Naive thymus-derived CD4-positive, alpha-beta T cell (primary cell): ENCODE data around the gene RRN3. TPM values are rescaled to one million over a fixed set of nuclear protein-coding genes. Genes with fewer than 3 reads are reported as not detected.
"Not testable (repeated sequence)": the region's sequence is repeated elsewhere in the genome, so short reads cannot be mapped to it uniquely, and the experiment has no call there.

Experiments used
- ATAC-seq: fragments of 150-1000 bp; cut with Tn5 transposase; 2 replicates; pipeline ENCODE4 v1.10.0; 2021; ENCODE audit warnings: mild to moderate bottlenecking, moderate library complexity
- CTCF ChIA-PET: fragments of 350-600 bp; sonication (Branson Sonifier 250); formaldehyde crosslinking; loops from one replicate; lab custom pipeline; 2021; ENCODE audit warnings: antibody characterized with exemption; lab: Charles Lee
- POLR2A ChIA-PET: fragments of 350-600 bp; sonication (Branson Sonifier 250); formaldehyde crosslinking; loops from one replicate; lab custom pipeline; 2021; ENCODE audit warnings: antibody characterized with exemption, inconsistent platforms; lab: Charles Lee
- DNase-seq, 9 donors: peaks; one replicate each; pipeline versions ENCODE4 v3.0.0 to v3.0.0-alpha.2; 2020 to 2022; ENCODE audit warnings: mixed read lengths in 1 of 9
- H3K27ac ChIP-seq: one replicate; pipeline ENCODE4 v1.7.0; 2013; ENCODE audit warnings: mild to moderate bottlenecking, low read depth, low read length, moderate library complexity
- H3K27me3 ChIP-seq, 2 donors: one replicate each; pipeline ENCODE4 v1.7.0; 2013; ENCODE audit warnings: low read length in 2 of 2, mild to moderate bottlenecking in 2 of 2, moderate library complexity in 2 of 2; ENCODE audit not compliant: control insufficient read depth in 2 of 2, insufficient read depth in 2 of 2
- H3K36me3 ChIP-seq, 3 experiments: 1 replicate in 2 of 3; 2 replicates in 1 of 3; pipeline ENCODE4 v1.7.0; 2013; ENCODE audit warnings: low read length in 3 of 3, mild to moderate bottlenecking in 3 of 3, moderate library complexity in 1 of 3; ENCODE audit not compliant: insufficient read depth in 3 of 3, control insufficient read depth in 2 of 3
- H3K4me1 ChIP-seq, 2 donors: one replicate each; pipeline ENCODE4 v1.7.0; 2013; ENCODE audit warnings: low read length in 2 of 2, mild to moderate bottlenecking in 2 of 2, moderate library complexity in 1 of 2; ENCODE audit not compliant: control insufficient read depth in 2 of 2, insufficient read depth in 2 of 2
- H3K4me3 ChIP-seq: 2 replicates; pipeline ENCODE4 v1.7.0; 2013; ENCODE audit warnings: mild to moderate bottlenecking, low read length
- H3K9me3 ChIP-seq, 3 experiments: 1 replicate in 2 of 3; 2 replicates in 1 of 3; pipeline ENCODE4 v1.7.0; 2013; ENCODE audit warnings: low read length in 3 of 3; ENCODE audit not compliant: control insufficient read depth in 2 of 3
- H3K27ac Mint-ChIP-seq, 9 donors: one replicate each; pipeline ENCODE4 v1.8.0; 2020 to 2022; ENCODE audit warnings: mixed read lengths in 9 of 9, mild to moderate bottlenecking in 8 of 9, moderate library complexity in 5 of 9, inconsistent platforms in 2 of 9
- H3K27me3 Mint-ChIP-seq, 5 donors: one replicate each; pipeline ENCODE4 v1.8.0; 2021 to 2022; ENCODE audit warnings: mixed read lengths in 5 of 5, mild to moderate bottlenecking in 1 of 5
- H3K36me3 Mint-ChIP-seq, 5 donors: one replicate each; pipeline ENCODE4 v1.8.0; 2020 to 2022; ENCODE audit warnings: mixed read lengths in 5 of 5, mild to moderate bottlenecking in 3 of 5, inconsistent platforms in 1 of 5
- H3K4me1 Mint-ChIP-seq, 7 donors: one replicate each; pipeline ENCODE4 v1.8.0; 2020 to 2022; ENCODE audit warnings: mixed read lengths in 7 of 7, mild to moderate bottlenecking in 3 of 7, inconsistent platforms in 1 of 7
- H3K4me3 Mint-ChIP-seq, 10 donors: one replicate each; pipeline ENCODE4 v1.8.0; 2020 to 2022; ENCODE audit warnings: mild to moderate bottlenecking in 10 of 10, mixed read lengths in 10 of 10, moderate library complexity in 6 of 10, inconsistent platforms in 2 of 10
- H3K9me3 Mint-ChIP-seq, 11 donors: one replicate each; pipeline ENCODE4 v1.8.0; 2020 to 2022; ENCODE audit warnings: mixed read lengths in 11 of 11, mild to moderate bottlenecking in 4 of 11, inconsistent platforms in 1 of 11, moderate library complexity in 1 of 11
- intact Hi-C, 2 donors: fragments of 100-400 bp; cut with micrococcal nuclease; formaldehyde crosslinking; loops; one replicate each; pipeline ENCODE4 v1.15.1; 2023
- polyA plus RNA-seq, 2 donors: library from polyadenylated mRNA; unstranded; fragments of 300-500 nt; fragmentation: Illumina TruSeq; gene quantifications; one replicate each; pipeline ENCODE4 v1.2.3, GENCODE V29; 2021
- total RNA-seq, 6 experiments: library from RNA in 5 of 6; stranded (reverse) in 5 of 6; gene quantifications; 1 replicate in 5 of 6; 2 replicates in 1 of 6; pipeline ENCODE4 v1.2.3 and lab custom pipeline; 2021 to 2026

The RRN3 gene
- total and polyA plus RNA-seq, 7 experiments from 2014 or later = 27.3 to 46.9 (median 36.5) TPM

- intact Hi-C loops = loop anchor here in 1 of 2 donors (10.0 kb wide), 1 partner anchor 131 kb away; no protein-coding TSS in a partner anchor
Observed at GRCh38 chr16:15093571-15093954, 509 bp downstream of the RRN3 start.

GRCh38 chr16:15090663-15091269 is 3.3 kb downstream of the RRN3 start:
- H3K4me3 ChIP-seq, H3K4me1 ChIP-seq, H3K9me3 ChIP-seq, H3K36me3 Mint-ChIP-seq, H3K36me3 ChIP-seq, DNase-seq, H3K27me3 ChIP-seq, POLR2A ChIA-PET, H3K27me3 Mint-ChIP-seq, H3K9me3 Mint-ChIP-seq, CTCF ChIA-PET, H3K27ac ChIP-seq, H3K4me3 Mint-ChIP-seq: not testable (repeated sequence)
- Mint-ChIP-seq H3K4me1 (peaks cover 19 to 40% (median 28%) of the 10 kb centered on the region in 7 donors), H3K27ac (peak overlapping the region in 1 of 9 donors; percentile 28)
- intact Hi-C loops = loop anchor here in 1 of 2 donors (10.0 kb wide), 1 partner anchor 134 kb away; no protein-coding TSS in a partner anchor
- peak; percentile 30 for ATAC-seq

More at GRCh38 chr16:15093571-15093954, 509 bp downstream of the RRN3 start:
- H3K27ac ChIP-seq = peak overlapping the region; percentile 79
- DNase-seq, ATAC-seq, H3K36me3 Mint-ChIP-seq, H3K27me3 ChIP-seq, H3K27me3 Mint-ChIP-seq, H3K4me1 ChIP-seq, H3K9me3 Mint-ChIP-seq, H3K36me3 ChIP-seq, CTCF ChIA-PET, H3K9me3 ChIP-seq: not testable (repeated sequence)
- POLR2A ChIA-PET = interaction anchor here (1.1 kb wide), 1 partner anchor 38 kb away, joined by 3 read pairs; the partner anchor contains the start of gene NTAN1
- H3K4me3 ChIP-seq = peak overlapping the region; percentile 87
- H3K4me3 Mint-ChIP-seq = peak overlapping the region; percentile 97 to 99 (median 98)
- peak overlapping the region; percentile 93 to 98 (median 96) for H3K27ac Mint-ChIP-seq
- H3K4me1 Mint-ChIP-seq = peaks cover 17 to 38% (median 28%) of the 10 kb centered on the region in 7 donors

- peaks cover 0 to 37% (median 0%) of the 10 kb centered on the region in 3 experiments for H3K36me3 ChIP-seq
- CTCF ChIA-PET, H3K27ac ChIP-seq, H3K9me3 Mint-ChIP-seq, H3K27me3 Mint-ChIP-seq, H3K4me1 ChIP-seq, H3K4me3 ChIP-seq, H3K27ac Mint-ChIP-seq, intact Hi-C loops, H3K4me3 Mint-ChIP-seq, DNase-seq, H3K9me3 ChIP-seq, ATAC-seq, H3K4me1 Mint-ChIP-seq, POLR2A ChIA-PET, H3K27me3 ChIP-seq: not testable (repeated sequence)
- H3K36me3 Mint-ChIP-seq = peaks cover 0 to 28% (median 17%) of the 10 kb centered on the region in 5 donors
Observed at GRCh38 chr16:15082788-15083187, 11.3 kb downstream of the RRN3 start.

GRCh38 chr16:15080883-15081282 is 13.2 kb downstream of the RRN3 start:
- CTCF ChIA-PET = not testable (repeated sequence)

GRCh38 chr16:15076161-15076560 is 17.9 kb downstream of the RRN3 start:
- H3K27me3 ChIP-seq, H3K27me3 Mint-ChIP-seq, H3K4me3 Mint-ChIP-seq, H3K27ac ChIP-seq, DNase-seq, ATAC-seq, H3K4me3 ChIP-seq, POLR2A ChIA-PET, H3K9me3 ChIP-seq, CTCF ChIA-PET, H3K4me1 Mint-ChIP-seq, H3K4me1 ChIP-seq, H3K9me3 Mint-ChIP-seq: not testable (repeated sequence)
- Mint-ChIP-seq H3K27ac (peak overlapping the region in 3 of 9 donors; percentile 48 to 74 (median 54)), H3K36me3 (peaks cover 6 to 44% (median 26%) of the 10 kb centered on the region in 5 donors)
- intact Hi-C loops = loop anchor here in 1 of 2 donors (10.0 kb wide), 1 partner anchor 1049 kb away; no protein-coding TSS in a partner anchor
- peaks cover 16 to 46% (median 22%) of the 10 kb centered on the region in 3 experiments for H3K36me3 ChIP-seq

More at GRCh38 chr16:15080883-15081282, 13.2 kb downstream of the RRN3 start:
- H3K9me3 Mint-ChIP-seq, H3K27ac Mint-ChIP-seq, intact Hi-C loops, H3K27me3 Mint-ChIP-seq, H3K4me3 ChIP-seq, H3K4me3 Mint-ChIP-seq, H3K27ac ChIP-seq, H3K27me3 ChIP-seq, ATAC-seq, POLR2A ChIA-PET, H3K4me1 ChIP-seq, DNase-seq, H3K9me3 ChIP-seq, H3K4me1 Mint-ChIP-seq: not testable (repeated sequence)
- peaks cover 0 to 43% (median 1%) of the 10 kb centered on the region in 3 experiments for H3K36me3 ChIP-seq
- H3K36me3 Mint-ChIP-seq = peaks cover 3 to 37% (median 24%) of the 10 kb centered on the region in 5 donors

GRCh38 chr16:15073101-15073500 is 21.0 kb downstream of the RRN3 start:
- Histone ChIP-seq H3K27me3 (no peaks in the 10 kb centered on the region), H3K4me1 (no peaks in the 10 kb centered on the region), H3K36me3 (peaks cover 20 to 48% (median 22%) of the 10 kb centered on the region in 3 experiments), H3K9me3 (no peaks in the 10 kb centered on the region), H3K27ac (no peak overlapping the region), H3K4me3 (no peak overlapping the region)
- CTCF ChIA-PET = interaction anchor here (0.6 to 1.0 kb wide), 6 partner anchors 51 to 828 kb away, joined by 3 to 5 read pairs (median 3); no protein-coding TSS in a partner anchor
- ATAC-seq (no peak), DNase-seq (no peak)
- POLR2A ChIA-PET = interaction anchor here (0.7 to 1.4 kb wide), 3 partner anchors 12 to 532 kb away, joined by 3 to 4 read pairs (median 4); no protein-coding TSS in a partner anchor
- H3K27me3 Mint-ChIP-seq = no peaks in the 10 kb centered on the region
- peak overlapping the region in 1 of 9 donors; percentile 25 for H3K27ac Mint-ChIP-seq
- H3K4me1 Mint-ChIP-seq = peaks cover 0 to 8% (median 3%) of the 10 kb centered on the region in 7 donors
- no peak overlapping the region for H3K4me3 Mint-ChIP-seq
- peaks cover 6 to 36% (median 19%) of the 10 kb centered on the region in 5 donors for H3K36me3 Mint-ChIP-seq
- H3K9me3 Mint-ChIP-seq = peaks cover 0 to 1% (median 0%) of the 10 kb centered on the region in 11 donors
- intact Hi-C loops = loop anchor here in 1 of 2 donors (10.0 kb wide), 1 partner anchor 1052 kb away; no protein-coding TSS in a partner anchor
